KOPT-K1 (cell line): ENCODE data around the gene NPAS3.

ENCODE experiments used
- H3K27ac ChIP-seq: fragments of 200-600 bp; sonication (generic); 2 replicates; pipeline ENCODE4 v1.5.1; 2016; ENCODE audit warnings: antibody characterized with exemption, mild to moderate bottlenecking, low read depth, low read length; ENCODE audit not compliant: poor library complexity, severe bottlenecking
- H3K36me3 ChIP-seq: fragments of 200-600 bp; sonication (generic); 2 replicates; pipeline ENCODE4 v1.5.1; 2017; ENCODE audit warnings: antibody characterized with exemption, mild to moderate bottlenecking, low read length, moderate library complexity; ENCODE audit not compliant: insufficient read depth
- H3K9me3 ChIP-seq: fragments of 200-600 bp; sonication (generic); 2 replicates; pipeline ENCODE4 v1.5.1; 2017; ENCODE audit warnings: antibody characterized with exemption, low read length, mild to moderate bottlenecking; ENCODE audit not compliant: insufficient read depth, poor library complexity, severe bottlenecking

Gene NPAS3

DNA sequence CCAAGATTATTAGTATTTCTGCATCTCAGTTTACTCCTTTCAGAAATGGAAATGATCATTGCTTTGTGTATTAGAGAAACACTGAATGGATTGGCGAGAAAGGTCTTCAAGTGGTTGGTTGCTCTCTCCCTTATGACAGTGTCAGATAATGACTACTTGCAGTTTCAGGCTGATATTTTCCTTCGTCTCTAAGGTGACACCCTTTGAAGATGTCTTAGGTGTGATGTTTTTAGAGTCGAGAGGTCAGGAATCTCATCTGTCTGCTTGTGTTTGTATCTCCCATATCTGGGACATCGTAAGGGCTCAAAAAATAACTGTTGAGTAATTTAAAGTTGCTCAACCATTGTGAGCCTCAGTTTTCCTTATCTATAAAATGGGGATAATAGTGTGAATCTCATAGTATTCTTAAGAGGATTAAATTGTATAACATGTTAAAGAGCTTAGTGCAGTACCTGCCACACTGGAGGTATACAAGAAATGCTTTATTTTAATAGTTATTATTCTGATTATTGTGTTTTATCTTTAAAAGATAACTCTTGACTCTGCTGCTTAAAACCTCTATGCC is 40.1 kb downstream of the NPAS3 start:
- Histone ChIP-seq H3K9me3 (no peaks in the 10 kb centered on the region), H3K27ac (no peak overlapping the region)

DNA sequence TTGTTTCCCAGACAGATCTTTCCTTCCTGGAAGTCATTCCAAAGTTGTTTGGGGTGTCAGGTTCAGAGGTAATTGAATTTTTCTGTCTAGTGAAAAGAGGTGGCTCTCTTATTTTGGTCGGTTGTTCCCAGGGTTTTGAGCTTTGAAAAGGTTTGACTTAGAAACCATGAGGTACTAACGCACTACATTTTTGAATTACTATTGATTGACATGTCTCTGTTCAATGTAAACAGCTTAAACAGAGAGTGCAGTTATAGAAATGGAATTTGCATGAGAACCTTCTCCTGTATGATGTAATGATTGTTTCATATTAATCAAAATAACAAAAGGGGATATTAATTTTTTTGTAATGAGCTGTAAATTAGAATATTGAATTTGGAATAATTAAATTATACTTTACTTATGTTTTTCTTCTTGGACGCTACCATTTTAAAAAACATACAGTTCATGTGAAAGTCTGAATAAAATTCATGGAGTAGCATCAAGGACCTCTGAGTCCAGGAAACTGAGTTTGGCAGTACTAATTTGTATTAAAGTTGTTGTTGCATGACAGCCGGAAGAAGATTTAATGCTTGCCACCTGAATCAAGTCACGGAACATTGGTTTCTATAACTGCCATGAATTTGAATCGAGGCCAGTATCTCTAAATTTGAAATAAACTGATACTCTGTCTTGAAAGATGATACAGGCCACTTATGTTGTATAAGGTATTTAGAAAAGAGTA is 41.7 kb downstream of the NPAS3 start:
- Histone ChIP-seq H3K36me3 (no peaks in the 10 kb centered on the region), H3K27ac (no peak overlapping the region), H3K9me3 (no peaks in the 10 kb centered on the region)

More for the DNA sequence above, 40.1 kb downstream of the NPAS3 start:
- no peaks in the 10 kb centered on the region for H3K36me3 ChIP-seq

DNA sequence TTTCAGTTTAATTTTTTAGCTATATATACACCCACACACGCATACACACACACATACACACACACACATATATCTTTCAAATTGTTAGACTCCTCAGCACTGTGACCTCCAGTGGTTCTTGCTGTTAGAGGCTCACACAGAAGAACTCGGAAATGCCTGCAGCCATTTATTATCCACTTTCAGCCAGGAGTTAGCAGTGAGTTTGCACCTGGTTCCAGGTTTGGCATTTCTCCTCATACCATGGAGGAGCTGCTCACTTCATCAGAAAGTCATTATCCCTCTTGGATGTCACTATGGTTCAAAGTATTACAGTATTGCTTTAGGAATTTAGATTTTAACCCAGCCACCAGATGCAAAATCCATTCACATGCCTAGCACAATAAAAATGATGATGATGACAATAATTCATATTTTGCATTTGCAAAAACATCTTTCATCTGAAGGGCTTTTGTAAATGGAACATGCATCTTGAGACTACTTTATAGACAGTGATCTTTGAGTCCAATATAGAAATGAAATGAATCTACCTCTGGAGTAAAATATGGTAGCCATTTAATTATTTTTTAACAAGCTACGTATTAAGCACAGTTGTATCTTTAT is 42.3 kb downstream of the NPAS3 start:
- Histone ChIP-seq H3K36me3 (no peaks in the 10 kb centered on the region), H3K27ac (no peak overlapping the region), H3K9me3 (no peaks in the 10 kb centered on the region)

DNA sequence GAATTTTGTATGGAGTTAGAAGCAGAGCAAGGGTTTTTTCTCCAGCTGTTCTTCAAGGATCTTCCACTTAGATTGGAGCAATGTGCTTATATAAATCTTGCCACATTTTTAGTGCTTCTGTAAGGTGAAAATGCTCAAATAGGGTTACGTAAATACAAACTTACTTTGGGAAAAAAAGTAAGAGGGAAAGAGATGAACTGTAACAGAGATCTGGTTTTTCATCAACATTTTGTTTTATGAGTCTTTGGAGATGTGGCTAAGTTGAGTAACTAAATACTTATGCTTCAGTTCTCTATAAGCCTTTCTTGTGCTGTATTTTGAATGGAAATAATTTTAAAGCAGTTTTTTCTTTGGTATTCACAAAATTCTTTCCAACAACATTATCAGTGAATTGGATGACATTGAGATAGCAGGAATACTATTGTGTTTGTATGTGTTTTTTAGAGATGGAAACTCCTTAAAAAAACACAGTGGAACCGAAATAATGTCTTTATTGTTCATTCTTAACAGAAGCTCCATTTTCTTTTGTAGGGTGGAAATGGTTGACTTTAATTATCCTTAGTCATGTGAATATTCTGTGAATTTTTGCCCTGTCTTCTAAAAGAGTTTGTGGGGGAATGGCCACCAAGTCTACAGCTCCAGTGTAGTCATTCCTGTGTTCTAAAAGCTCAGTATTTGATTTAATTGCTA is 45.7 kb downstream of the NPAS3 start:
- no peaks in the 10 kb centered on the region for H3K9me3 ChIP-seq
- no peak overlapping the region for H3K27ac ChIP-seq
- H3K36me3 ChIP-seq: no peaks in the 10 kb centered on the region

DNA sequence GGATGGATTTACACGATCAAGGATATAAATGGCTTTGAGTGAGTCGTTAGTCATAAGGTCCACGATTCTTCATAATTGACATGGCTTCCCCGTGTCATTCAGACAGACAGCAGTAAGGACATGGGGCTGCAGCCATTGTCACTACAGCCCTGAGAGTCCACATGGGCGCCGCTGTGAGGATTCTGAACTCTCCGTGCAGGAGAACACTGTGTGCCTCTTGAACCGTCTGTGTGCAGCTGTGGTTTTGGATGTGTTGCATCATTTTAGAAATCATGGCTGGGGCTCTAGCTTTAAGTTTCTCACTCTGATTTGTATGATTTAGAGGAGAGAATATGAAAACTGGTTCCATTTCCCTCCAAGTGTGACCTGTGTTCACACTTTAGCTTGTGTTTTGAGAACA is 47.2 kb downstream of the NPAS3 start:
- H3K27ac ChIP-seq: no peak overlapping the region
- H3K36me3 ChIP-seq: no peaks in the 10 kb centered on the region
- H3K9me3 ChIP-seq: no peaks in the 10 kb centered on the region

DNA sequence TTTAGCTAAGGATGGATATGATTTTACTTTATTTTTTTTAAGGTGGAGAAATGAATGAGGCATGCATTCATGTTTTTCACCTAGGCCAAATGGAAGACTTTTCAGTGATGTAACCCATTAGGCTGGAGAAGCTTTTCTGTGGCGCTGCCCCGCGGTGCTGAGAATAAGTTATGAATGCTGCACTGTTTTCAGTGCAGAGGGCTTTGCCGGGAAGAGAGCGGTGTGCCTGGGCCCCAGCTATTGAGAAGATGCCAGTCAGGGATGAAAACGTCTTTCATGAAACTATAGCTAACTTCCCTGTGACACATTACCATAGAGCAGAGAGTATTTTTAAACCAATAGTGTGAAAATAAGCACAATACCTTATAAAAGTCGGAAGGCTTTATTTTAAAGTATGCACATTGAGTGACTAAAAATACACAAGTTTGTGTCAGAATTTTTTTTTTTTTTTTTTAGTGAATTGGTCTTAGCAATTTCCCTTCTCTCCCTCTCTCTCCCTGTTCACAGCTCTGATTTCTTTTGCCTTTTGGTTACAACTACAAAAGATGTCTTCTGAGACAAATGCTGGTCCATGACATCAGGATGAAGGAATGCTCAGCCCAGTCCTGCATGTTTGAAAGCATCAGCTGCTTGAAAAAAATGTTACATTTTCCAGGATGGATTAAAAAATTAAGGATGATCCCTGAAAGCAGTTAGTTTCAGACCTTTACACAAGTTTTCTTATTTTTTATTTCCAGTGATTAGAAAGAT is 48.3 kb downstream of the NPAS3 start:
- Histone ChIP-seq H3K9me3 (no peaks in the 10 kb centered on the region), H3K36me3 (no peaks in the 10 kb centered on the region), H3K27ac (no peak overlapping the region)

DNA sequence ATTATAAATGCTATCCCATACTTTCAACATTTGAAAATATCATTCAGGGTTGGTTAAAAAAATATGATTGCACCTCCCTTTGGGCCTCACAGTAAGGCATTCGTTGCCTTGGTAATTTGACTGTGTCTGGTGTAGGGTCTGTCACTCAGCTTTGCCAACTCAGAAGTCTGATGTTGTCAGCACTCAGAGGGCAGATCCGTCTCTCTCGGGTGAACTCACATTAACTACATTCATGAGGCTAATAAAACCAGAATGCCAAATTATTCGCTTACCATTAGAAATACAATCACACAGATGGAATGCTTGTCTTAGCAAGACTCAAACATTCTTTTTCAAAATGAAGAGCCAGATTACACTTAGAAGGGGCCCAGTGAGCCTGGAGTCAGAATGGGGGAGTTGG is 53.0 kb downstream of the NPAS3 start:
- H3K27ac ChIP-seq: no peak overlapping the region
- H3K9me3 ChIP-seq: no peaks in the 10 kb centered on the region
- H3K36me3 ChIP-seq: no peaks in the 10 kb centered on the region

DNA sequence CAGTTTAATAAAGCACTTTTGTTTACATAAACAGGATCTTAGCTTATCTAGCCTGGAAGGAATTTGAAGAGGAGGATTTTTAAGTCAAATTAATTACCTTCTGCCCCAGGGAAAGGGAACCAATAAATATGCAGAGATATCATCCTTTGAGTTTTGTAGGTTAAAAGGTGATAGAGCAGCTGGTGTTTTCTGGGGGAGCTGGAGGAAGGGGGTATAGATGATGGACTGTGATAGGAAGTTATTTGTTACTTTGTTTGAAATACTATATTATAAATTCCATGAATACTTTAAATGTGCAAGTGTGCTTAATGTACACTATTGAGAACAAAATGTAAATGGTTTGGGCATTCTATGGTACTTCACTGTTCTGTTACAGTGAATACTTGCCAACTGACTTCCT is 55.2 kb downstream of the NPAS3 start:
- no peaks in the 10 kb centered on the region for H3K9me3 ChIP-seq
- H3K36me3 ChIP-seq: no peaks in the 10 kb centered on the region
- H3K27ac ChIP-seq: no peak overlapping the region

DNA sequence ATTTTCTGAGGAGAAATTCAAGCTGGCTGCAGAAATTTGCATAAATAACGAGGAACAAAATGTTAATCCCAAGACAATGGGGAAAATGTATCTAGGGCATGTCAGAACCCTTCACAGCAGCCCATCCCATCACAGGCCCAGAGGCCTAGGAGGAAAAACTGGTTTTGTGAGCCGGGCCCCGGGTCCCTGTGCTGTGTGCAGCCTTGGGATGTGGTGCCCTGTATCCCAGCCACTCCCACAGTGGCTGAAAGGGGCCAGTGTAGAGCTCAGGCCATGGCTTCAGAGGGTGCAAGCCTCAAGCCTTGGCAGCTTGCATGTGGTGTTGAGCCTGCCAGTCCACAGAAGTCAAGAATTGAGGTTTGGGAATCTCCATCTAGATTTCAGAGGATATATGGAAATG is 57.7 kb downstream of the NPAS3 start:
- Histone ChIP-seq H3K36me3 (no peaks in the 10 kb centered on the region), H3K27ac (no peak overlapping the region), H3K9me3 (no peaks in the 10 kb centered on the region)

DNA sequence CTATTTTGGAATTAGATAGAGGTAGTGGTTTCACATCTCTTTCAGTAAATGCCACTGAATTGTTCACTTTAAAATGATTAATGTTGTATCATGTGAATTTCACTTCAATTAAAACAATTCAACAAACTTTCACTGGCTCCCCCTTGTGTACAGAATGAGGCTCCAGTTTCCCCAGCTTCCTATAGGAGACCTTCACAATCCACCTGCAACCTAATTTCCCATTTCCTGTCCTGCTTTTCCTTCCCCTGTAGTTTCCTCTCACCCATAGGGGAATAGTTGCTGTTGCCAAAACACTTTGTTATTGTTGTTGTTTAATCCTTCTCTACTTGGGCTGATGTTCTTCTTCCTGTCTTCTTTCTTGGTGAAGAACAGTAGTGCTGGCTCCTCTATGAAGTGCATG is 59.8 kb downstream of the NPAS3 start:
- Histone ChIP-seq H3K9me3 (no peaks in the 10 kb centered on the region), H3K36me3 (no peaks in the 10 kb centered on the region), H3K27ac (no peak overlapping the region)

DNA sequence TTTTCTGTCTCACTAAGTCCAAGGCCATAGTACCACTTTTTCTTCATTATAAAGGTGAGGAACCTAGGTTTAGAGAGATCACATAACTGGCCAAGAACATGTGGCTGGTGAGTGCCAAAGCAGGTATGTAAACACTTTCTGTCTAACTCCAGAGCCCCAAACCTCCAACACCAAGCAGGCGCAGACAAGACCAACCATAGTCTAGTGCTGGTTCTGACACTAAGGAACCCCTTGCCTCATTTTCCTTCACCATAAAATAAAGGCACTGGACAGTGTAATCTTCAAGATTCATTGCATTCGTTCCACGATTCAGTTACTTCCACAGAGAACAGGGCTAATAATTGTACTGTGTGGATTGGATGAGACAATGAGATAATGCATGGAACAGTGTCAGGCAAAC is 71.0 kb downstream of the NPAS3 start:
- H3K27ac ChIP-seq: no peak overlapping the region
- H3K36me3 ChIP-seq: no peaks in the 10 kb centered on the region
- no peaks in the 10 kb centered on the region for H3K9me3 ChIP-seq

DNA sequence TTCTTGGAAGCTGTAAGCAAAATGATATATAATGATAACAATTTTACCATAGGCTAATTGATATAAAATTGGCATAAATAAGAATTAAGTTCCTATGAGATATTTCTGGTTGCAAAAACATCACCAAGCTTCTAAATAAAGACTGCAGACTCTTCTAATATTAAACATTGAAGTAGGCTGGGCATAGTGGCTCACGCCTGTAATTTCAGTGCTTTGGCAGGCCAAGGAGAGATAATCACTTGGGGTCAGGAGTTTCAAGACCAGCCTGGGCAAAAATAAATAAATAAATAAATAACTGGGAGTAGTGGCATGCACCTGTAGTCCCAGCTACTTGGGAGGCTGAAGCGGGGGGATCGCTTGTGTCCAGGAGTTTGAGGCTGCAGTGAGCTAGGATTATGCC is 71.8 kb downstream of the NPAS3 start:
- no peak overlapping the region for H3K27ac ChIP-seq
- no peaks in the 10 kb centered on the region for H3K9me3 ChIP-seq
- H3K36me3 ChIP-seq: no peaks in the 10 kb centered on the region

DNA sequence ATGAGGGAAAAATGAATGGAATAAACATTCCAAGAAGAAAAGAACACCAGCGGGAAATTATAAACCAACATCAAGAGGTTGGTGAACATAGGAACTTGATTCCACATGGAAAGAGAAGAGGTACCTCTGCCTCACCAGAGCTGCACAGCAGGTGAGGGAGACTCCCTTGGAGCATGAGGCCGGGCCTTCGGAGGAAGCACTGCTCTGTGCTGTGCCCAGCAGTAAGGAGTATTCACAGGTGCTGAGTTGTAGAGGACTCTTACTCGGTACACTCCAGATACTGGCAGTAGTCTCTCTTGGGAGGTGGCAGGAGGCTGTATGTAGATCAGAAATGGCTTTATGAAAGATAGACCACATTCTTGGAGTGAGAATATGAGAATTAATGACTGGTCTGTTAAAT is 76.0 kb downstream of the NPAS3 start:
- Histone ChIP-seq H3K36me3 (no peaks in the 10 kb centered on the region), H3K9me3 (no peaks in the 10 kb centered on the region), H3K27ac (no peak overlapping the region)

DNA sequence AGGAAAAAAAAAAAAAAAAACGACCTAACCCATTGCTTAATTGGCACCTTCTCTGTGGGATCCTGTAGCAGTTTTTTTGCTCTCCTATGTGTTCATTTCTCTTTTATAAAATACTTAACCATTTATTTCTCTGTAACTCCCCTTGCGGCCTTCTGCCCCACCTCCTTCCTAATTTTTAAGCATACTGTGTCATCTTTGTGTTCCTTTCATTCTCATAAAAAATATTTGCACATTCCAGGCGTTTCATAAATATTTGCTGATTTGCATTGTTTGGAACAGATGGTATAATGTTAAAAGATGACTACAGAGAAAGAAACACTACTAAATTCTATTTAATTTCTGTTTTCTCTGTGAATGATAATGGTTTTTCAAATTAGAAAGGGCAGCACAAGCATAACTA is 77.9 kb downstream of the NPAS3 start:
- H3K9me3 ChIP-seq: no peaks in the 10 kb centered on the region

DNA sequence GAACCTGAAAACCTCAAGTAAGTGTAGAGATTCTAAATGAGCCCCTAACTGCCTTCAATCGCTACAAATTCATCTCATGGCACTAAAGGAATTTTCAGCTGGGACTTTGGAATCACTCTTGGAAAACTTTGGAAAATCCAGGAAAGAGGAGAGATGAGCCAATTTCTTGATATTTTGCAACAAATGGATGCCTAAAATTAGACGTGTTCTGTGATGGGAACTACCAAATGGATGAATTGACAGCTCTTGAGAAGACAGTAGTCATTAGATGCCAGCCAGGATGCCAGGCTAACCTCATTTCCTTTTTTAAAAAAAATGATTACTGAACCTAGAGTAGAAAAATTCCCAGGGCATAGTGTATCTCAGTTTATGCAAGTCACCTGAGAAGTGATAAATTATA is 78.3 kb downstream of the NPAS3 start:
- H3K9me3 ChIP-seq: no peaks in the 10 kb centered on the region
- no peak overlapping the region for H3K27ac ChIP-seq
- H3K36me3 ChIP-seq: no peaks in the 10 kb centered on the region

More for the DNA sequence above, 77.9 kb downstream of the NPAS3 start:
- Histone ChIP-seq H3K36me3 (no peaks in the 10 kb centered on the region), H3K27ac (no peak overlapping the region)
